ENCODE data around the gene ZNF778.

DNA sequence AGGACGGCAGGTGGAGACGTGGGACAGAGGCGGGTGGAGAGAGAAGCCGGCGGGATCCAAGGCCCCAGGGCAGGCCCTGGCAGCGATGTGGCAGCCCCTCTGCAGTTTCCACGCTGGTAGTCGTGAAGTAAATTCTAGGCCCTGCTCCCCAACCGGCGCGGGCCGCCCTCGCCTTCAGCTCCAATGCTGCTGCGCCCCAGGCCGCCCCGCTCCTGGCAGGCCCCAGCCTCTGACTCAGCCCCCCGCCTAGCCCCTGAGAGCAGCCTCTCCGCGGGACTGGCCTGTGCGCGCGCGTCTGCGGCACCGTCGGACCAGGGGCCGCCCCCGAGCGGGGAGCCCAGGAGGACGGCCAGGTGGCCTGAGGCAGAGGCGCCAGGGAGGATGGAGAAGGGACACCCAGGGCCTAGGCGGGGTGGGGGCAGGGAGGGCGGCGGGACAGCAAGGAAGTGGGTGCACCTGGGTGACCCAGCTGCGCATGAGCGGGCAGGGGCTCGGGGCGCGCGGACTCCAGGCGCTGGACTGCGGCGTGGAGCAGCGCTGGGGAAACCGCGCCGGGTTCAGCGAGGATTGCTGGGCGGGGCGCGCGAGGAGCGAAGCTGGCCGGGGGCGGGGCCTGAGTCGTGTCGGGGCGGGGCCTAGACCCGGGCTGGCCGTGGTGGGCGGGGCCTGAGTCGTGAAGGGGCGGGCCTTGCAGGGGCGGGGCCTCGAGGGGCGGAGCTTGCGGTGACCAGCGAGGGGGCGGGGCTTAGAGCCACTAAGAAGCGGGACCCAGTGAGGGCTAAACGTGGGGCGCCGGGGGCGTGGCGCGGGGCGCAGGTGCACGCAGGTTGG is 29.6 kb downstream of the ZNF778 start:
- TF ChIP-seq, protein P1, sequence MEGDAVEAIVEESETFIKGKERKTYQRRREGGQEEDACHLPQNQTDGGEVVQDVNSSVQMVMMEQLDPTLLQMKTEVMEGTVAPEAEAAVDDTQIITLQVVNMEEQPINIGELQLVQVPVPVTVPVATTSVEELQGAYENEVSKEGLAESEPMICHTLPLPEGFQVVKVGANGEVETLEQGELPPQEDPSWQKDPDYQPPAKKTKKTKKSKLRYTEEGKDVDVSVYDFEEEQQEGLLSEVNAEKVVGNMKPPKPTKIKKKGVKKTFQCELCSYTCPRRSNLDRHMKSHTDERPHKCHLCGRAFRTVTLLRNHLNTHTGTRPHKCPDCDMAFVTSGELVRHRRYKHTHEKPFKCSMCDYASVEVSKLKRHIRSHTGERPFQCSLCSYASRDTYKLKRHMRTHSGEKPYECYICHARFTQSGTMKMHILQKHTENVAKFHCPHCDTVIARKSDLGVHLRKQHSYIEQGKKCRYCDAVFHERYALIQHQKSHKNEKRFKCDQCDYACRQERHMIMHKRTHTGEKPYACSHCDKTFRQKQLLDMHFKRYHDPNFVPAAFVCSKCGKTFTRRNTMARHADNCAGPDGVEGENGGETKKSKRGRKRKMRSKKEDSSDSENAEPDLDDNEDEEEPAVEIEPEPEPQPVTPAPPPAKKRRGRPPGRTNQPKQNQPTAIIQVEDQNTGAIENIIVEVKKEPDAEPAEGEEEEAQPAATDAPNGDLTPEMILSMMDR (IDR thresholded peaks at IDR 0.05): no peak
- TF ChIP-seq EZH2 (IDR thresholded peaks at IDR 0.05) (no peak), EZH2phosphoT487 (IDR thresholded peaks at IDR 0.05) (no peak)

Measured in neural progenitor cell (in vitro differentiated cells).